Measurements from ENCODE around the gene WDR72.

- TF ChIP-seq CTCF (IDR thresholded peaks at IDR 0.05): no peak
- no peak for TF ChIP-seq EP300 (IDR thresholded peaks at IDR 0.05)
Measured at GRCh38 chr15:53710906-53711305, 48.6 kb downstream of the WDR72 start.
